GM12878 (cell line): ENCODE measurements around the gene GPR153. TPM values are rescaled to one million over a fixed set of nuclear protein-coding genes. Genes with fewer than 3 reads are reported as not detected.

Source experiments
- ATAC-seq: fragments of 200-7000 bp; cut with Tn5 transposase; 3 replicates; pipeline ENCODE4 v1.9.1; 2020; ENCODE audit warnings: mild to moderate bottlenecking, moderate library complexity
- BruUV-seq: library from RNA; stranded (reverse); fragments of 400-500 nt; replicated peaks from 2 replicates; lab custom pipeline; 2021; lab: Mats Ljungman, UMichigan
- CTCF ChIA-PET: fragments of 300-600 bp; sonication (Branson Sonifier 250); formaldehyde crosslinking; extraction: SDS; loops from one replicate; lab custom pipeline; 2021; ENCODE audit warnings: inconsistent platforms; lab: Yijun Ruan, JAX
- POLR2A ChIA-PET: fragments of 350-600 bp; formaldehyde crosslinking; extraction: SDS; loops from one replicate; lab custom pipeline; 2021; ENCODE audit warnings: inconsistent platforms; lab: Charles Lee
- RAD21 ChIA-PET: fragments of 300-600 bp; sonication (Branson Sonifier 250); formaldehyde crosslinking; loops from one replicate; lab custom pipeline; 2023; ENCODE audit warnings: antibody characterized with exemption; ENCODE audit not compliant: unreplicated experiment; lab: Charles Lee
- SMC1A ChIA-PET: fragments of 300-600 bp; sonication (Branson Sonifier 250); formaldehyde crosslinking; loops from one replicate; lab custom pipeline; 2023; ENCODE audit not compliant: unreplicated experiment, uncharacterized antibody; lab: Charles Lee
- DNase-seq: peaks from one replicate; pipeline ENCODE4 v3.0.0-alpha.2; 2011; ENCODE audit warnings: low read depth, low spot score
- FAIRE-seq: peaks from 3 replicates; lab custom pipeline; 2011; peaks lifted over from hg19 to GRCh38; lab: Jason Lieb, UNC
- H2AFZ ChIP-seq: 2 replicates; pipeline ENCODE4 v1.6.0; 2011; ENCODE audit warnings: low read depth, low read length, control low read depth; ENCODE audit not compliant: control insufficient read depth
- H3K27ac ChIP-seq: 2 replicates; pipeline ENCODE4 v1.5.1; 2011; ENCODE audit warnings: control low read depth; ENCODE audit not compliant: control insufficient read depth, insufficient read depth
- H3K27me3 ChIP-seq, 2 experiments: replicated peaks in 1 of 2; 2 replicates each; pipeline versions ENCODE4 v1.6.0 to v1.6.1; 2011; ENCODE audit warnings: low read length in 1 of 2; ENCODE audit not compliant: control insufficient read depth in 2 of 2, insufficient read depth in 2 of 2
- H3K36me3 ChIP-seq, 2 experiments: 2 replicates each; pipeline ENCODE4 v1.5.1; 2011; ENCODE audit warnings: low read length in 1 of 2; ENCODE audit not compliant: control insufficient read depth in 2 of 2, insufficient read depth in 2 of 2
- H3K4me1 ChIP-seq: 2 replicates; pipeline ENCODE4 v1.6.1; 2011; ENCODE audit warnings: mild to moderate bottlenecking, low read length, moderate library complexity, mixed read lengths; ENCODE audit not compliant: control insufficient read depth, insufficient read depth
- H3K4me2 ChIP-seq: 2 replicates; pipeline ENCODE4 v1.6.0; 2011; ENCODE audit warnings: control low read depth; ENCODE audit not compliant: control insufficient read depth, insufficient read depth
- H3K4me3 ChIP-seq: fragments of 200-600 bp; sonication (generic); 2 replicates; pipeline ENCODE4 v1.5.1; 2016
- H3K79me2 ChIP-seq: 2 replicates; pipeline ENCODE4 v1.6.0; 2011; ENCODE audit warnings: low read length; ENCODE audit not compliant: control insufficient read depth, insufficient read depth
- H3K9ac ChIP-seq: 2 replicates; pipeline ENCODE4 v1.8.0; 2011; ENCODE audit warnings: low read length, control low read depth, mixed read lengths; ENCODE audit not compliant: control insufficient read depth, insufficient read depth
- H3K9me3 ChIP-seq: replicated peaks from 3 replicates; pipeline ENCODE4 v1.5.1; 2011; ENCODE audit warnings: mild to moderate bottlenecking, low read length; ENCODE audit not compliant: control insufficient read depth, insufficient read depth
- H4K20me1 ChIP-seq: 2 replicates; pipeline ENCODE4 v1.6.0; 2011; ENCODE audit not compliant: control insufficient read depth, insufficient read depth
- EGR1 ChIP-seq, 2 experiments: IDR thresholded peaks; 1 replicate in 1 of 2; 2 replicates in 1 of 2; pipeline ENCODE4 v1.6.1; 2011 to 2012; ENCODE audit warnings: low read depth in 2 of 2, low read length in 2 of 2, borderline replicate concordance in 1 of 2, mild to moderate bottlenecking in 1 of 2, moderate library complexity in 1 of 2
- MTA2 ChIP-seq: fragments of 450-650 bp; IDR thresholded peaks from 2 replicates; pipeline ENCODE4 v1.6.1; 2016; ENCODE audit warnings: low read depth, mild to moderate bottlenecking, moderate library complexity
- NBN ChIP-seq: fragments of 450-650 bp; IDR thresholded peaks from 2 replicates; pipeline ENCODE4 v1.6.1; 2016
- SREBF2 ChIP-seq: IDR thresholded peaks from 2 replicates; pipeline ENCODE4 v1.6.1; 2012; ENCODE audit warnings: mild to moderate bottlenecking, low read length
- SUZ12 ChIP-seq: fragments of 200-600 bp; sonication (generic); IDR thresholded peaks from one replicate; pipeline ENCODE4 v1.6.1; 2018; ENCODE audit warnings: antibody characterized with exemption, mild to moderate bottlenecking; ENCODE audit not compliant: unreplicated experiment
- TCF7 ChIP-seq: IDR thresholded peaks from 2 replicates; pipeline ENCODE4 v1.6.1; 2014; ENCODE audit warnings: antibody characterized with exemption, borderline replicate concordance
- WGBS: methylation state at CpG from one replicate; pipeline ENCODE4 v1.1.6; 2016; ENCODE audit warnings: low lambda C conversion rate; ENCODE audit not compliant: insufficient replicate concordance, insufficient coverage; ENCODE audit errors: missing lambda C conversion rate; 5-methylcytosine and 5-hydroxymethylcytosine counted together
- in situ Hi-C: fragments of 300-500 bp; cut with MboI; formaldehyde crosslinking; loops from 9 replicates; pipeline ENCODE4 v1.14.3; 2018; ENCODE audit warnings: mixed read lengths
- intact Hi-C: fragments of 100-400 bp; cut with micrococcal nuclease; formaldehyde crosslinking; loops from one replicate; pipeline ENCODE4 v1.14.2; 2022; ENCODE audit not compliant: unreplicated experiment
- polyA plus RNA-seq, 11 experiments: library from polyadenylated mRNA; depleted of rRNA in 4 of 11; unstranded in 6 of 11; stranded (reverse) in 5 of 11; fragments of >200 nt; fragmentation: Nextera tagmentation in 4 of 11; fragmentation: Illumina TruSeq in 1 of 11; extraction: Ambion mirVana in 4 of 11; extraction: Trizol in 1 of 11; gene quantifications; 1 replicate in 1 of 11; 2 replicates in 10 of 11; pipeline versions ENCODE4 v1.2.1 to v1.2.3, GENCODE V29; 2011 to 2016; ENCODE audit warnings: inconsistent platforms in 2 of 11, missing spikeins in 2 of 11, low read depth in 1 of 11
- total RNA-seq, 4 experiments: library from RNA; depleted of rRNA in 3 of 4; stranded (reverse); fragments of >200 nt in 3 of 4; fragmentation: Illumina TruSeq in 1 of 4; extraction: Trizol in 1 of 4; gene quantifications; 2 replicates each; pipeline versions ENCODE4 v1.2.1 to v1.2.3, GENCODE V29; 2013 to 2021

Gene GPR153
- total and polyA plus RNA-seq, 10 of the 15 experiments (the other 5 are each of a cell fraction or from before 2014, with no cell fraction given) = 0.04 to 2.2 (median 0.54) TPM

DNA sequence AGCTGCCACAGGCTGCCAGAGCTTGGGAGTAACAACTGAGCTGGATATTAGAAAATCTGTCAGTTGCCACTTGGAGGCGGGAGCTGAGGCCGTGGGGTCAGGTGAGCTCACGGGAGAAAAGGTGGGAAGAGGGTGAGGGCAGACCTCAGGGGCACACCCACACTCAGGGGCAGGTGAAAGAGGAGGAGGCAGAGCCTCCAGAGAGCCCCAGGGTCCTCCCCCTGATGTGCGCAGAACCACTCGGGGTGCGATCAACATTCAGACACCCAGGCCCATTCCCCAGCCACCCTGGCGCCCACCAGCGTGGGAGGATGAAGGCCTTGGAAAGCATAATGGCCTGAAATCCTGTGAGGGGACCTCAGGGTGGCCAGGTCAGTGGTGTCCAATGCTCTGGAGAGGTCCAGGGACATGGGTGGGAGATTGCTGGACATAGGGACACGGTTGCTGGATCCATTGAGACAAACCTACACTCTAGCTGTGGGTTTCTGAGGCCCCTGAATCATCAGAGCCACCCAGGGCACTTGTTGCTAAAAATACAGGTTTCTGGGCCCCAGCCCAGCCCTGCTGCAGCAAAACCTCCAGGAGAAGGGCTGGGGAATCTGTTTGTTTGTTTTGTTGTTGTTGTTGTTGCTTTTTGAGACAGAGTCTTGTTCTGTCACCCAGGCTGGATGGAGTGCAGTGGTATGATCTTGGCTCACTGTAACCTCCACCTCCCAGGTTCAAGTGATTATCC lies 49.4 kb upstream of the GPR153 start:
- DNase-seq (no peak), FAIRE-seq (no peak), ATAC-seq (no peak)
- no peak overlapping the region for H3K27ac ChIP-seq
- no peaks in the 10 kb centered on the region for H3K4me1 ChIP-seq
- 92% methylated on average over 9 of the region's 9 CpGs for WGBS
- H3K4me3 ChIP-seq = no peak overlapping the region
- POLR2A ChIA-PET = interaction anchor here (0.8 kb wide), 1 partner anchor 9 kb away, joined by 3 read pairs; no protein-coding TSS in a partner anchor
- H3K4me2 ChIP-seq = no peak overlapping the region
- intact Hi-C loops = no loop called here
- RAD21 ChIA-PET = no interaction called here
- SMC1A ChIA-PET = interaction anchor here (0.6 kb wide), 1 partner anchor 549 kb away, joined by 3 read pairs; no protein-coding TSS in a partner anchor
- H3K79me2 ChIP-seq = no peaks in the 10 kb centered on the region
- H4K20me1 ChIP-seq = no peaks in the 10 kb centered on the region
- H3K27me3 ChIP-seq = no peaks in the 10 kb centered on the region
- H3K9me3 ChIP-seq = no peaks in the 10 kb centered on the region; the same call in 2 of the 3 replicates
- peaks cover 0 to 4% of the 10 kb centered on the region in 2 experiments; a peak in 3 of 4 replicates for H3K36me3 ChIP-seq
- no peak for TF ChIP-seq TCF7
- no peak overlapping the region for H2AFZ ChIP-seq
- no TSS peak for BruUV-seq
- CTCF ChIA-PET = no interaction called here
- H3K9ac ChIP-seq = no peak overlapping the region
- in situ Hi-C loops = no loop called here

GRCh38 chr1:6309564-6309963 lies 48.7 kb upstream of the GPR153 start:
- no peak for FAIRE-seq
- in situ Hi-C loops (no loop called here), intact Hi-C loops (no loop called here)
- 84% methylated on average over 7 of the region's 7 CpGs for WGBS
- ChIA-PET POLR2A (interaction anchor here (0.8 kb wide), 1 partner anchor 10 kb away, joined by 3 read pairs; no protein-coding TSS in a partner anchor), RAD21 (no interaction called here), CTCF (interaction anchor here (0.9 kb wide), 1 partner anchor 114 kb away, joined by 3 read pairs; no protein-coding TSS in a partner anchor), SMC1A (interaction anchor here (0.6 to 0.7 kb wide), 2 partner anchors 8 to 549 kb away, joined by 3 read pairs; no protein-coding TSS in a partner anchor)
- Histone ChIP-seq H3K9ac (no peak overlapping the region), H3K4me2 (no peak overlapping the region), H3K27ac (no peak overlapping the region), H3K27me3 (no peaks in the 10 kb centered on the region), H3K4me1 (no peaks in the 10 kb centered on the region), H3K36me3 (peaks cover 0 to 4% of the 10 kb centered on the region in 2 experiments; a peak in 3 of 4 replicates), H3K79me2 (no peaks in the 10 kb centered on the region), H2AFZ (no peak overlapping the region), H3K9me3 (no peaks in the 10 kb centered on the region; the same call in 2 of the 3 replicates), H3K4me3 (no peak overlapping the region), H4K20me1 (no peaks in the 10 kb centered on the region)
- TF ChIP-seq SREBF2 (no peak), EGR1 (IDR thresholded peaks at IDR 0.05; ENCODE audit: borderline replicate concordance in 1 of 2, low read depth in 2 of 2, low read length in 2 of 2) (no peak), MTA2 (no peak), SUZ12 (no peak), NBN (no peak)
- no TSS peak for BruUV-seq
- DNase-seq = no peak
- ATAC-seq = no peak
